Stimulated activated CD4-positive, alpha-beta T cell treated with anti-CD3 and anti-CD28 coated beads, Interleukin-4, amount 100 ng/mL, for 1 hour (primary cell): Measurements from ENCODE around the gene LMAN2L.
"Not testable (repeated sequence)": the region's sequence is repeated elsewhere in the genome, so short reads cannot be mapped to it uniquely, and the experiment has no call there.

Source experiments
- DNase-seq: peaks from one replicate; pipeline ENCODE4 v3.0.0-alpha.2; 2020

Gene LMAN2L

GRCh38 chr2:96685577-96686459, 54.0 kb downstream of the LMAN2L start:
- no peak for DNase-seq

- DNase-seq = no peak
Observed at GRCh38 chr2:96684883-96685576, 54.8 kb downstream of the LMAN2L start.

DNA sequence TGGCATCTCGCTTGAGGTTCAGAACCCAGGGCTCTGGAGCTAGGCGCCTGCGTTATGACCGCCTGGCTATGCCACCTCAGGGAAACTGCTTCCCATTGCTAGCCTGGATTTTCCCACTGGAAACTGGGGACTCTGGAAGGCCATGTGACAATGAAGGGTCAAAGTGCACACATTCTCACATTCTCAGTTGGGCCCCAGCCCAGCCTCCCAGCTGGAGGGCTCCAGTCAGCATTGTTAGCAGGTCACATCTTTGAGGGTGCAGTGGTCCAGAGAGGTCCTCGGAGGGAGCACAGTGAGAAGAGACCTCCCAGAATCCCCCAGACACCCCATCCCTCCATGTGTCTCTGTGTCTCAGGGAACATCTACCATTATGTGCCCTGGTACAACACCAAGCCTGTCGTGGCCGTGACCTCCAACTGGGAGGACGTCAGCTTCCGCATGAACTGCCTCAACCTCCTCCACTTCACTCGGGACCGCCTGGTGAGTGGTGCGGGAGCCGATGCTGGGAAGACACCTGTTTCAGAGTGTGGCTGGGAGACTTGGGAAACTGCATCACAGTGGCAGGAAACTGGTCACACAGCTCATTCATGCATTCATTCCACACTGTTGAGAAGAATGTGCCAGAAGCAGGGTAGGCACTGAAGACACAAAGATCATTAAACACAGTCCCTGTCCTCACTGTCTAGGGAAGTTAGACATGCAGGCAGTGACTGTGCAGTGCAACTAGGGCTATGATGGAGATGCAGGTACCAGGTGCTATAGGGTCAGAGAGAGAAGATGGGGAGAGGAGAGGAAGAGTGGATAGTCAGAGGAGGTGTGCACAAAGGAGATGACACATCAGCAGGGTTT, 55.7 kb downstream of the LMAN2L start:
- no peak for DNase-seq

- DNase-seq = no peak
Observed at GRCh38 chr2:96683307-96683706, 56.6 kb downstream of the LMAN2L start.

DNA sequence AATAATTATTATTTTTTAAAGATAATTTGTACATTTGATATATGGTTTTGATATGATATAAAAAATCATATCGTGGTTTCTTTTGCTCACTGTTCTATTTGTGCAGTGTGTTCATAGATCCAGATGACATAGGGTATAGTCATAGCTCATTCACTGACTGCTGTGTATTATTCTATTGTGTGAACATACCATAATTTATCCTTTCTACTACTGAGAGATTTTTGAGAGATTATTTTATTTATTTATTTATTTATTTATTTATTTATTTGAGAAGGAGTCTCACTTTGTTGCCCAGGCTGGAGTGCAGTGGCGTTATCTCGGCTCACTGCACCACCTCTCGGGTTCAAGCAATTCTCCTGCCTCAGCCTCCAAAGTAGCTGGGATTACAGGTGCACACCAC, 58.3 kb downstream of the LMAN2L start:
- DNase-seq = no peak

GRCh38 chr2:96680561-96681141, 59.2 kb downstream of the LMAN2L start:
- DNase-seq = no peak

DNA sequence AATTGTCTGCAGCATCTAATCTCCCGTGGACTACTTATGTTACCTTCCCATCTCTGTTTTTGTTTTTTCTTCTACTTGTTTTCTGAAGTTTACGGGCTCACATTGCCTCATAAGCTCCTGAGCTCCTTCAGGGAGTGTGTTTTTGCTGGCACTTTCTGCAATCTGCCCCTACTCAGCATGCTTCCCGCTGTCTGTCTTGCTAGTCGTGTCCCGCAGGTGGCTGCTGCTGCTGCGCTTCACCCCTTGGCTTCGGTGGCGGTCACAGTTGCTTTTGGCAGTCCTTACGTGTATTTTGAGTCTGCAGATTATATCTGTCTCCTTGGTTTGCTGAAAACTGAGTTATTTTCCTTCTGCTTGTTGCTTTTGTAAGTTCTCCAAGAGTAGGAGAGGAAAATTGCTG, 60.0 kb downstream of the LMAN2L start:
- DNase-seq = no peak

GRCh38 chr2:96669539-96670215, 70.2 kb downstream of the LMAN2L start:
- no peak for DNase-seq

DNA sequence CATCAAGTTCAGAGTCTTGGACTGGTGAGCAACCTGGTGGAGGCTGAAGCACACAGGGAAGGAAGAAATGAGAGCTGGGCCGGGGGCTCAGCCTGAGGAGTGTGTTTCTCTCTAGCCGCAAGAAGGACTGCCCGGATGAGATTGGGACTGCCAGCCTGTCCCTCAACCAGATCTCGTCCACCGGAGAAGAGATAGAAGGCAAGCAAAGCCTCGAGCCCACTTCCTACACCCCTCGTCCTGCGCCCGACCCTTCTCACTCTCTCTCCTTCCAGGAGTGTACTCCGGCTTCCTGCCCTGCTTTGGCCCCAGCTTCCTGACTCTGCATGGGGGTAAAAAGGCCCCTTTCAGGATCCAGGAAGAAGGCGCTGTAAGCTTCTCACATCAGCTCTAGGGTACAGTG, 71.1 kb downstream of the LMAN2L start:
- DNase-seq = no peak

DNA sequence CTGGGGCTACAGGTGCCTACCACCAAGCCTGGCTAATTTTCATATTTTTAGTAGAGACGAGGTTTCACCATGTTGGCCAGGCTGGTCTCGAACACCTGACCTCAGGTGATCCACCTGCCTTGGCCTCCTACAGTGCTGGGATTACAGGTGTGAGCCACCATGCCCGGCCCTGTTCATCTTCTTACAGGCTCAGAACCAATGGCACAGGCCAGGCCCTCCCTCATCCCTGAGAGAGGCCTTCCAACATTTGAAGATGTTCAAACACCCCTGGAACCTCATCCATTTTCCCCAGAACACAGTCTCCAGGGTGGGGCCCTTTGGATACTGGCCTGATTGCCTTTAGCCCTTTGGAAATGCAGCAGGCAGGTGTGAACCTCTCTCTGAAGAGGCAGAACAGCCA, 74.1 kb downstream of the LMAN2L start:
- DNase-seq = not testable (repeated sequence)

- DNase-seq = no peak
Observed at GRCh38 chr2:96665083-96665569, 74.7 kb downstream of the LMAN2L start.

GRCh38 chr2:96664366-96664925, 75.4 kb downstream of the LMAN2L start:
- DNase-seq = no peak

GRCh38 chr2:96663829-96664228, 76.0 kb downstream of the LMAN2L start:
- no peak for DNase-seq

DNA sequence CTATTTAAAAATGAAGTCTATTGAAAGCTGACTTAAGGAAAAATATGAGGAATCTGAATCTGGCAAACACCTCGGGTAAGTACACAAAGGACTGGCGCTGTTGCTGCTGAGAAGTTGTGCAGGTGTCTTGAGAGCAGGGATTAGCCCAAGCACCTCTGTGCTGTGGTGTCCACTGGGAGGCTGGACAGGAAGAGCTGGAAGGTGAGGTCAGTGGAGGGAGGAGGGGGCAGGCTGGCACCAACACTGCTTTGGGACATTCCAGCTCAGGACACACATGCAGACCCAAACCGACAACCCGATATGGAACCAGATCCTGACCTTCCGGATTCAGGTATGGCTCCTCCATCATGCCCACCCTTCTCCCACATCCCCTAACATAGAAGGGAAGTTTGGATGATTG, 76.7 kb downstream of the LMAN2L start:
- DNase-seq = no peak

GRCh38 chr2:96662360-96662759, 77.5 kb downstream of the LMAN2L start:
- no peak for DNase-seq

- DNase-seq = no peak
Observed at GRCh38 chr2:96661324-96661723, 78.5 kb downstream of the LMAN2L start.

GRCh38 chr2:96656540-96656939, 83.3 kb downstream of the LMAN2L start:
- DNase-seq = no peak
